ENCODE measurements around the gene MAPK10.
"Not testable (repeated sequence)": the region's sequence is repeated elsewhere in the genome, so short reads cannot be mapped to it uniquely, and the experiment has no call there.

The MAPK10 gene

GRCh38 chr4:86346320-86346719, 13.5 kb downstream of the MAPK10 start:
- H3K27ac ChIP-seq: no peak overlapping the region
- TF ChIP-seq ZFX (IDR thresholded peaks at IDR 0.05) (no peak), CTCF (conservative IDR thresholded peaks at IDR 0.05) (no peak)

GRCh38 chr4:86344127-86344526, 15.7 kb downstream of the MAPK10 start:
- H3K27ac ChIP-seq: no peak overlapping the region
- TF ChIP-seq CTCF (conservative IDR thresholded peaks at IDR 0.05) (no peak), ZFX (IDR thresholded peaks at IDR 0.05) (no peak)

GRCh38 chr4:86338989-86339388, 20.9 kb downstream of the MAPK10 start:
- TF ChIP-seq CTCF (conservative IDR thresholded peaks at IDR 0.05): no peak
- no peak for TF ChIP-seq ZFX (IDR thresholded peaks at IDR 0.05)
- H3K27ac ChIP-seq: no peak overlapping the region

GRCh38 chr4:86338521-86338920, 21.3 kb downstream of the MAPK10 start:
- H3K27ac ChIP-seq: no peak overlapping the region
- TF ChIP-seq ZFX (IDR thresholded peaks at IDR 0.05): no peak
- no peak for TF ChIP-seq CTCF (conservative IDR thresholded peaks at IDR 0.05)

- H3K27ac ChIP-seq: no peak overlapping the region
- no peak for TF ChIP-seq ZFX (IDR thresholded peaks at IDR 0.05)
- TF ChIP-seq CTCF (conservative IDR thresholded peaks at IDR 0.05): no peak
Observed at GRCh38 chr4:86334020-86334750, 25.7 kb downstream of the MAPK10 start.

GRCh38 chr4:86333236-86333635, 26.6 kb downstream of the MAPK10 start:
- no peak overlapping the region for H3K27ac ChIP-seq
- TF ChIP-seq ZFX (IDR thresholded peaks at IDR 0.05) (no peak), CTCF (conservative IDR thresholded peaks at IDR 0.05) (no peak)

GRCh38 chr4:86330961-86331742, 28.7 kb downstream of the MAPK10 start:
- no peak for TF ChIP-seq CTCF (conservative IDR thresholded peaks at IDR 0.05)
- no peak for TF ChIP-seq ZFX (IDR thresholded peaks at IDR 0.05)

GRCh38 chr4:86330411-86330810, 29.4 kb downstream of the MAPK10 start:
- H3K27ac ChIP-seq: not testable (repeated sequence)

More at GRCh38 chr4:86330961-86331742, 28.7 kb downstream of the MAPK10 start:
- H3K27ac ChIP-seq: no peak overlapping the region

All from C4-2B (cell line).